GM23338 (cell line): Measurements from ENCODE around the gene LTBP2. TPM values are rescaled to one million over a fixed set of nuclear protein-coding genes. Genes with fewer than 3 reads are reported as not detected.

Experiments used
- ATAC-seq: fragments of 200-7000 bp; cut with Tn5 transposase; 3 replicates; pipeline ENCODE4 v1.9.1; 2020
- DNase-seq: peaks from one replicate; pipeline ENCODE4 v3.0.0-alpha.2; 2015; ENCODE audit warnings: low spot score
- H2AFZ ChIP-seq: fragments of 200-600 bp; sonication (generic); 2 replicates; pipeline ENCODE4 v1.8.0; 2016; ENCODE audit warnings: antibody characterized with exemption, mild to moderate bottlenecking, moderate library complexity
- H3F3A ChIP-seq: fragments of 200-600 bp; sonication (generic); replicated peaks from 2 replicates; pipeline ENCODE4 v1.8.0; 2017; ENCODE audit warnings: antibody characterized with exemption, mixed run types, low read depth
- H3K27ac ChIP-seq: fragments of 200-600 bp; sonication (generic); 2 replicates; pipeline ENCODE4 v1.6.1; 2016; ENCODE audit warnings: low read depth
- H3K27me3 ChIP-seq: fragments of 200-600 bp; sonication (generic); 2 replicates; pipeline ENCODE4 v1.8.0; 2016; ENCODE audit warnings: mild to moderate bottlenecking, mixed run types, moderate library complexity; ENCODE audit not compliant: insufficient read depth
- H3K36me3 ChIP-seq: fragments of 200-600 bp; sonication (generic); 2 replicates; pipeline ENCODE4 v1.8.0; 2016; ENCODE audit warnings: mild to moderate bottlenecking; ENCODE audit not compliant: insufficient read depth
- H3K4me1 ChIP-seq: fragments of 200-600 bp; sonication (generic); 2 replicates; pipeline ENCODE4 v1.8.0; 2016; ENCODE audit warnings: mild to moderate bottlenecking, moderate library complexity; ENCODE audit not compliant: insufficient read depth
- H3K4me2 ChIP-seq: fragments of 200-600 bp; sonication (generic); 2 replicates; pipeline ENCODE4 v1.7.1; 2017; ENCODE audit warnings: mixed run types
- H3K4me3 ChIP-seq: fragments of 200-600 bp; sonication (generic); 2 replicates; pipeline ENCODE4 v1.6.1; 2016; ENCODE audit warnings: mixed run types
- H3K79me2 ChIP-seq: fragments of 200-600 bp; sonication (generic); replicated peaks from 2 replicates; pipeline ENCODE4 v1.8.0; 2017; ENCODE audit warnings: mild to moderate bottlenecking; ENCODE audit not compliant: insufficient read depth
- H3K9me2 ChIP-seq: fragments of 200-600 bp; sonication (generic); 2 replicates; pipeline ENCODE4 v1.8.0; 2017; ENCODE audit not compliant: insufficient read depth
- H4K20me1 ChIP-seq: fragments of 200-600 bp; sonication (generic); replicated peaks from 2 replicates; pipeline ENCODE4 v1.8.0; 2017; ENCODE audit warnings: mild to moderate bottlenecking; ENCODE audit not compliant: insufficient read depth
- H3K27ac Mint-ChIP-seq: 2 replicates; pipeline ENCODE4 v1.8.0; 2020; ENCODE audit warnings: inconsistent platforms, mild to moderate bottlenecking, moderate library complexity, mixed read lengths
- H3K27me3 Mint-ChIP-seq: 3 replicates; pipeline ENCODE4 v1.8.0; 2022; ENCODE audit warnings: low read depth, mild to moderate bottlenecking, moderate library complexity, mixed read lengths, inconsistent platforms; ENCODE audit not compliant: insufficient read depth, poor library complexity
- H3K36me3 Mint-ChIP-seq: 3 replicates; pipeline ENCODE4 v1.8.0; 2021; ENCODE audit warnings: low read depth, mild to moderate bottlenecking, inconsistent platforms, moderate library complexity, mixed read lengths
- H3K4me1 Mint-ChIP-seq: 3 replicates; pipeline ENCODE4 v1.8.0; 2020; ENCODE audit warnings: mild to moderate bottlenecking, inconsistent platforms, mixed read lengths
- H3K4me3 Mint-ChIP-seq: 3 replicates; pipeline ENCODE4 v1.8.0; 2021; ENCODE audit warnings: moderate library complexity, mild to moderate bottlenecking, inconsistent platforms, mixed read lengths
- H3K9me3 Mint-ChIP-seq: 3 replicates; pipeline ENCODE4 v1.8.0; 2020; ENCODE audit warnings: moderate library complexity, mild to moderate bottlenecking, inconsistent platforms, mixed read lengths
- CREB1 ChIP-seq: fragments of 250-450 bp; sonication (Bioruptor Pico); IDR thresholded peaks from 2 replicates; pipeline ENCODE4 v1.5.0; 2020; ENCODE audit warnings: low read depth, mild to moderate bottlenecking, moderate library complexity
- CTCF ChIP-seq, 2 experiments: fragments of 200-600 bp in 1 of 2; sonication (generic) in 1 of 2; conservative IDR thresholded peaks; 2 replicates each; pipeline versions ENCODE4 v1.5.1 to v1.6.1; 2016 to 2017; ENCODE audit warnings: antibody characterized with exemption in 2 of 2, low read depth in 2 of 2, mild to moderate bottlenecking in 2 of 2, moderate library complexity in 1 of 2
- ETS1 ChIP-seq: IDR thresholded peaks from 2 replicates; pipeline ENCODE4 v1.6.1; 2016; ENCODE audit warnings: antibody characterized with exemption
- EZH2 ChIP-seq: fragments of 200-600 bp; sonication (generic); IDR thresholded peaks from one replicate; pipeline ENCODE4 v1.8.0; 2017; ENCODE audit warnings: antibody characterized with exemption, mild to moderate bottlenecking, low read depth; ENCODE audit not compliant: unreplicated experiment
- EZH2phosphoT487 ChIP-seq: fragments of 200-600 bp; sonication (generic); IDR thresholded peaks from one replicate; pipeline ENCODE4 v1.8.1; 2018; ENCODE audit warnings: antibody characterized with exemption; ENCODE audit not compliant: unreplicated experiment
- JUNB ChIP-seq: IDR thresholded peaks from one replicate; pipeline ENCODE4 v1.6.1; 2016; ENCODE audit warnings: antibody characterized with exemption; ENCODE audit not compliant: unreplicated experiment
- NANOG ChIP-seq: IDR thresholded peaks from 2 replicates; pipeline ENCODE4 v1.6.1; 2016; ENCODE audit warnings: antibody characterized with exemption, borderline replicate concordance
- POLR2AphosphoS5 ChIP-seq: IDR thresholded peaks from 2 replicates; pipeline ENCODE4 v1.6.1; 2016; ENCODE audit warnings: antibody characterized with exemption, low read depth
- REST ChIP-seq: IDR thresholded peaks from one replicate; pipeline ENCODE4 v1.6.1; 2018; ENCODE audit warnings: antibody characterized with exemption; ENCODE audit not compliant: unreplicated experiment
- STAT1 ChIP-seq: IDR thresholded peaks from one replicate; pipeline ENCODE4 v1.6.1; 2016; ENCODE audit warnings: antibody characterized with exemption; ENCODE audit not compliant: unreplicated experiment
- ZNF114 ChIP-seq: fragments of 250-450 bp; sonication (Bioruptor Pico); IDR thresholded peaks from 2 replicates; pipeline ENCODE4 v1.5.0; 2020; ENCODE audit warnings: mild to moderate bottlenecking, moderate library complexity
- ZNF331 ChIP-seq: fragments of 250-450 bp; sonication (Bioruptor Pico); IDR thresholded peaks from 2 replicates; pipeline ENCODE4 v1.5.0; 2020; ENCODE audit warnings: low read depth, mild to moderate bottlenecking, moderate library complexity
- ZNF462 ChIP-seq: fragments of 250-450 bp; sonication (Bioruptor Pico); IDR thresholded peaks from 2 replicates; pipeline ENCODE4 v1.5.0; 2020; ENCODE audit warnings: mild to moderate bottlenecking, moderate library complexity
- polyA plus RNA-seq: library from polyadenylated mRNA; unstranded; fragments of >200 nt; fragmentation: Nextera tagmentation; extraction: Ambion mirVana; gene quantifications from 2 replicates; pipeline ENCODE4 v1.2.1, GENCODE V29; 2016
- total RNA-seq: library from RNA; depleted of rRNA; stranded (reverse); fragments of >200 nt; shearing (Covaris generic); gene quantifications from 2 replicates; pipeline ENCODE4 v1.2.3, GENCODE V29; 2014

Gene LTBP2
- total and polyA plus RNA-seq, 2 experiments from 2014 or later: 0.27 to 0.49 TPM

GRCh38 chr14:74464785-74465184 is 147.3 kb downstream of the LTBP2 start:
- ATAC-seq (no peak), DNase-seq (no peak)
- Histone ChIP-seq H3K9me2 (no peaks in the 10 kb centered on the region), H3K4me1 (no peaks in the 10 kb centered on the region), H3K4me2 (no peak overlapping the region), H3K36me3 (no peaks in the 10 kb centered on the region), H4K20me1 (no peaks in the 10 kb centered on the region), H3F3A (no peaks in the 10 kb centered on the region), H3K27ac (no peak overlapping the region), H3K27me3 (no peaks in the 10 kb centered on the region), H3K79me2 (no peaks in the 10 kb centered on the region), H3K4me3 (no peak overlapping the region), H2AFZ (no peak overlapping the region)
- Mint-ChIP-seq H3K36me3 (no peaks in the 10 kb centered on the region), H3K27ac (no peak overlapping the region), H3K4me1 (peaks cover 9% of the 10 kb centered on the region), H3K27me3 (no peaks in the 10 kb centered on the region), H3K9me3 (no peaks in the 10 kb centered on the region), H3K4me3 (no peak overlapping the region)
- no peak for TF ChIP-seq EZH2phosphoT487
- no peak for TF ChIP-seq STAT1
- TF ChIP-seq JUNB: no peak
- no peak for TF ChIP-seq POLR2AphosphoS5
- TF ChIP-seq REST: no peak
- TF ChIP-seq ZNF114 (CRISPR knock-in tag): no peak
- TF ChIP-seq NANOG: no peak
- no peak for TF ChIP-seq ETS1
- no peak for TF ChIP-seq ZNF462 (CRISPR knock-in tag)
- TF ChIP-seq CREB1 (CRISPR knock-in tag): no peak
- TF ChIP-seq CTCF (conservative IDR thresholded peaks at IDR 0.05; ENCODE audit: low read depth in 2 of 2): no peak
- no peak for TF ChIP-seq EZH2
- TF ChIP-seq ZNF331: no peak
